Cardiac atrium fibroblast (primary cell): ENCODE data around the gene FKBP7. TPM values are rescaled to one million over a fixed set of nuclear protein-coding genes. Genes with fewer than 3 reads are reported as not detected.

Experiments used
- total RNA-seq: library from RNA; depleted of rRNA; stranded (reverse); fragments of >200 nt; gene quantifications from 2 replicates; pipeline ENCODE4 v1.2.3, GENCODE V29; 2015

Gene FKBP7, protein sequence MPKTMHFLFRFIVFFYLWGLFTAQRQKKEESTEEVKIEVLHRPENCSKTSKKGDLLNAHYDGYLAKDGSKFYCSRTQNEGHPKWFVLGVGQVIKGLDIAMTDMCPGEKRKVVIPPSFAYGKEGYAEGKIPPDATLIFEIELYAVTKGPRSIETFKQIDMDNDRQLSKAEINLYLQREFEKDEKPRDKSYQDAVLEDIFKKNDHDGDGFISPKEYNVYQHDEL
- 29.5 and 37.4 TPM in 2 replicates for total RNA-seq

GRCh38 chr2:178478439-178479274, at the start of gene FKBP7:
FKBP7 (minus strand) TSS chr2:178478600; CDS start chr2:178478499, 101 bp downstream.

DNA sequence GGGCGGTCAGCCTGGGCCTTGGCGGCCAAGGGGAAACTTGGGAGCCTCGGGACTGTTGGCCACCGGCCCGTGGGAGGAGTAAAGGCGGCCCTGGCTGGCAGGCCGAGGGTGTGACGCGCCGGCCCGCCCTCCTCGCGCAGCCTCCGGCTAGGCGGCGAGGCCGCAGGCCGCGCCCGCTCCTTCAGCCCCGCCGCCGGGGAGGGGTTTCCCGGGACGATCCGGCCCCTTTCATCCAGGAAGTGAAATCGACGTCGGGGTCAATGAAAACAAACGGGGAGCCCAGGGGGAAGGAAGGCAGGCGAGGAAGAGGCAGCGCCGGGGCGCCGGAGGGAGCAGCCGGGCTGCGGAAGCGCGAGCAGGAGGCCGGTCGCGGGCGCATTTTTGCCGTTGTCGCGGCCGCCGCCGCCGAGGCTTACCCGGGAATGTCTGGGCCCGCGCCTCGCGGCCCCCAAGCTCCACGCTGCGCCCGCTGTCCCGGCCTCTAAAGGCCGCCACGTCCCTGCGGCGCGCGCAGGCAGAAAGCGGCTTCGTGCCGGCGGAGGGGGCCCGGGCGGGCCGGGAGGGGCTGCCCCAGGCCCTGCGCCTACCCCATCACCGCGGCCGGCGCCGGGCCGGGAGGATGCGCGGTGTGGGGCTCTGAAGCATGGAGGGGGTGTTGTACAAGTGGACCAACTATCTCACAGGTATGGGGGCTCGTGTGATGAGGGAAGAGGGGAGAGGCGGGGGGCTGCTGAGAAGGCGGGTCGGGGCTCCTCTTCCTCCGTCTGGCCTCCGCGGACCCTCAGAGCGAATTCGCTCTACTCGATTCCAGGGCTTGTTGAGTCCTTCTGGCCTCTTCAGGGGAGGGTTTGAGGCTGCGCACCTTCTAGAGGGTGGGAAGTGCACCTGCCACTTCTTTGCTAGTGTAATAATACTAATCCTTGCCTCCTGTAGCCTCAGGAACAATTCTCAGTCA, 2.1 kb upstream of the FKBP7 start, which contains the start of gene PLEKHA3:
PLEKHA3 (plus strand) TSS at position 231 of the 955 bp plus-strand sequence; CDS start at position 644, 413 bp downstream.

DNA sequence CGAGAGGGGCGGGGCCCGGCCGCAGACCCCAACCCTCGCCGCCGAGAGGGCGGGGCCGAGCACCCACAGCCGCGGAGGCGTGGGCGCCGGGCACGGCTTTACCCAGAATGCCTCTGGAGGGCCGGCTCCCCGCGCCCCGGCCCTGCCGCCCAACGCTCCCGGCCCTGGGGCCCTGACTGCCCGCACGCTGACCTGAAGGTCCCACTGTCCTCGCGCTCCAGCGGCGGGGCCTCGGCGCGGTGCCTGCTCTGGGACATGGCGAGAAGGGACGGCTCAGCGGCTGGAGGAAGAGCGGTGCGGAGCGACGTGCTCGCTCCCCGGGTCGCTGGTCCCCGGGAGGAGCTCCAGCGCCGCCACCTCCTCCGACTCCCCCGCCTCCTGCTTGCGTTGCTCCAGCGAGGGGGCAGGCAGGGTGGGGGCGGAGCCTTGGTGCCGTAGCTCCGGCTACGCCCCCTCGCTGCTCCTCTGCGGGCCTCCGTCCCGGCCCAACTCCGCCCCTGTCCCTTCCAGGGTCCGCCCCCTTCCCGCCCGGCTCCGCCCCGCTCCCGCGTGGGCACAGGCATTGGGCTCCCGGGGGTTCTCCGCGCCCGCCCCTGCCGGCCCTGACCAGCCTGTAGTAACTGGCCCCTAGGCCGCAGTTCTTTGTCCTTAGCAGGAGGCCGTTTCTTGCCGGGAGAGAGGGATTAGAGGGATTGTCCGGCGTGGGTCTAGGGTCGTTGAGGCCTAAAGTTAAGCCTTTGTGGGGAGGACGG, 27.4 kb downstream of the FKBP7 start, which contains the start of the genes PJVK and PRKRA:
PJVK (plus strand) TSS at position 605 of the 752 bp plus-strand sequence. CDS start 2,032 bp downstream, outside the sequence.
PRKRA (minus strand) TSS at position 402 of the 752 bp plus-strand sequence; CDS start at position 257, 145 bp downstream.

Other genes starting within 250 kb of the FKBP7 start
- gene PRKRA, start 27.4 kb downstream of the FKBP7 start, total RNA-seq: 40.2 and 46.9 TPM in 2 replicates
- 0.65 and 6.5 TPM in 2 replicates for gene PJVK, start 27.2 kb downstream of the FKBP7 start, total RNA-seq
- gene PLEKHA3, start 1.9 kb upstream of the FKBP7 start, total RNA-seq: 4.5 and 8.8 TPM in 2 replicates